AG20443 (cell line): ENCODE results near the gene PPP1R14D.

Experiments used
- DNase-seq: peaks from one replicate; pipeline ENCODE4 v3.0.0; 2012; ENCODE audit warnings: low spot score, mixed read lengths

PPP1R14D gene

GRCh38 chr15:40828447-40829036 lies at the start of gene PPP1R14D:
TSS of gene PPP1R14D (minus strand) at chr15:40828708. CDS start at chr15:40828641, 67 bp downstream.
- DNase-seq = no peak

DNA sequence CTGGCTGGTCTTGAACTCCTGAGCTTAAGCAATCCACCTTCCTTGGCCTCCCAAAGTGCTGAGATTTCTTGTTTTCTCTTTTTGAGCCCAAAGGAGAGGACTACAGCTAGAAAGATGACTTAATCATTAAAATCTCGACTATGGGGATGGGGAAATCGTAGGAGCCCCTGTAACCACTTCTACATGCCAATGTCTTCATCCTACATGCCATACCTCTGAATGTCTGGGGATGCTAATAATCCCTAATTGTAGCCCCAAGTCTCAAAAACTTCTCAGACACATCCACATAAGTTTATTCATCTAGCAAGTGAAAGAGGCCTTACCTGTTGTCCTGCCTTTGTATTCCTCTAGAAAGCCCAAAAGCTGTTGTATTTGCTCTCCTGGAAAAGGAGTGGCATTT lies 49.2 kb upstream of the PPP1R14D start:
- peak; percentile 13 for DNase-seq

GRCh38 chr15:40875991-40876730 lies 47.7 kb upstream of the PPP1R14D start:
- no peak for DNase-seq

DNA sequence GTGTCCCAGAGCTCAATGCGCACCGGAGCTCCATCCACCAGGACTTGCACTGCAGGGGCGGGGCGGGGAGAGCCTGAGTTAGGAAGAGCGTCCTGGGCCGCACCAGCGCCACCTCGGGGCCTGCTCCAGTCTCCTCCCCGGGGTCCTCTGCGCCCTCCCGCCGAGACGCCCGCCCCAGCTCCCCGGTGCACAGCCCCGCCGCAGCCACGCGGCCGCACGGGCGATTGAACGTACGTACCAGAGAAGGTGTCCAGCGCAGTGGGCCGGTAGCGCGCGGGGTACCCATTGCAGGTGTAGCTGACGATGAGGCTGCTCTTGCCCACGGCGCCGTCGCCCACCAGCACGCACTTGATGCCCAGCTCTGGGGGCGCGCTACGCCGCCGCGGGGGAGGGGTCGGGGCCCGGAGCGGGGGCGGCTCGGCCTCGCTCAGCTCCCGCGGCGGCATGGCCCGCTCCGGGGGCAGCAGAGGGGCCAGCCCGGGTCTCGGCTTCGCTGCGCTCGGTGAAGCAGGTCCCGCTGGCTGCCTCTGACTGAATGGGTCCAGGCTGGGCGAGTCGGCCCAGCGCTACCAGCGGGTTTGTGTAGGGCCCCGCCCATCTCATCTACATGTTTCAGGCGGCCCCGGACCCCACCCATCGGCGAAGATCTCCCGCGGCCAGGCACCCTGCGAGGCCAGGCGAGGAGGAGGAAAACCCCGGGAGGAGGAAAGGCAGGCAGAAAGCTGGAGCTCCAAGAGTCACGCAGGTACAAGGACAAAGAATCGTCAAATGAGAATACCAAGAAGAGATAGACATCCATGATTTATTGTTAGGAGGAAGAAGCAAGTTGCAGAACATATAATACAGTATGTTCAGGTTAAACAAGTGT lies 45.4 kb upstream of the PPP1R14D start, which contains the start of gene RHOV:
Gene RHOV, minus strand, starts transcription at position 541 of the 868 bp plus-strand sequence. Its CDS starts 95 bp downstream, at position 446.
- DNase-seq = peak; percentile 69

GRCh38 chr15:40872791-40873693 lies 44.5 kb upstream of the PPP1R14D start:
- DNase-seq = no peak

- DNase-seq = no peak
These were observed 43.5 kb upstream of the PPP1R14D start for GRCh38 chr15:40871749-40872617.

GRCh38 chr15:40870716-40871115 lies 42.2 kb upstream of the PPP1R14D start:
- no peak for DNase-seq

- DNase-seq = no peak
These were observed 41.2 kb upstream of the PPP1R14D start for GRCh38 chr15:40869686-40870085.

GRCh38 chr15:40867199-40867598 lies 38.7 kb upstream of the PPP1R14D start:
- DNase-seq = no peak

- no peak for DNase-seq
These were observed 35.3 kb upstream of the PPP1R14D start for GRCh38 chr15:40863660-40864270.

- DNase-seq = peak; percentile 5
These were observed 32.6 kb upstream of the PPP1R14D start for GRCh38 chr15:40861147-40861546.

DNA sequence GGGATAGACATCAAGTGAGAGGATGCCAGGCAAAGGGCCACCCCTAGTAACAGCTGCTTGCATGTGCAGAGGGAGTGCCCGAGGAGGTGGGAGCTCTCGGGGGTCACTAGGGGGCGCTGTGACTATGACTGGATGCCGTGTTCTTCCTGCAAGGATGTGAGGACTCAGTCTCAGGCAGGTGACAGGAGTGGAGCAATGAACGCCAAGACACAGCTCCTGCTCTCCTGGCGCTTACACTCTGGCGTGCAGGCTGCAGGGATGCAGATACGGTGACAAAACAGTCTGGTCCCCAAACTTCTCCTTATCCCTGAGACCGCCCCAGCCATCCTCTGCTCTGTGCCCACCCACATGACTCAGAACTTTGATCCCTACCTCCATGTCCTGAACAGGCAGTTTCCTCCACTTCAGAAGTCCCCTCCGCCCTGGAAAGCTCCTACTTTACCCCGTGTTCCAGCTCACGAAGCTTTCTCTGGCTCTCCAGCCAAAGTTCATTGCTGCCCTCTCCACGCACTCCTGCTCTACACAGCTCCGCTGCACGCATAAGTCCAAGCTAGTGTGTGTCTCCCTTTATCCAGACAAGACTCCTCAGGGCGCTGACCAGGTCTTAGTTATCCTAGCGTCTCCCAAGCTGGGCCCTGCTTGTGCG lies 30.8 kb upstream of the PPP1R14D start:
- DNase-seq = peak; percentile 86

DNA sequence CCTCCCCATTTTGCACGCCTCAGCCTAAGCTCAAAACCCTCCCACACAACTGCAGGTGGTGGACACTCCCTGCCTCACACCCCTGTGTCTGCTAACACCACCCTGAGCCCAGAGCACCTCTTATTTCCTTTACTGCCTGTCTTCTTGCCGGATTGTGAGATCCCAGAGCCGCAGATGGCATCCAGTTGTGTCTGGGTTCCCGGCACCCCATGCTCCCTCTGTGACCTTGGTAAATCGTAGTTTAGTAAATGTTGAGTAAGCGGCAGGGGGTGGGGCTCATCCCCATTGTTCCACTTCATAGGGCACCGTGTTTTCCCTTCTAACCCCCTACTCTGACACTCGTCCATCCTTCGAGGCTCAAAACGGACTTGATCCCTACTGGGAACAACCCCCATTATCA lies 30.2 kb upstream of the PPP1R14D start:
- DNase-seq = peak; percentile 8

DNA sequence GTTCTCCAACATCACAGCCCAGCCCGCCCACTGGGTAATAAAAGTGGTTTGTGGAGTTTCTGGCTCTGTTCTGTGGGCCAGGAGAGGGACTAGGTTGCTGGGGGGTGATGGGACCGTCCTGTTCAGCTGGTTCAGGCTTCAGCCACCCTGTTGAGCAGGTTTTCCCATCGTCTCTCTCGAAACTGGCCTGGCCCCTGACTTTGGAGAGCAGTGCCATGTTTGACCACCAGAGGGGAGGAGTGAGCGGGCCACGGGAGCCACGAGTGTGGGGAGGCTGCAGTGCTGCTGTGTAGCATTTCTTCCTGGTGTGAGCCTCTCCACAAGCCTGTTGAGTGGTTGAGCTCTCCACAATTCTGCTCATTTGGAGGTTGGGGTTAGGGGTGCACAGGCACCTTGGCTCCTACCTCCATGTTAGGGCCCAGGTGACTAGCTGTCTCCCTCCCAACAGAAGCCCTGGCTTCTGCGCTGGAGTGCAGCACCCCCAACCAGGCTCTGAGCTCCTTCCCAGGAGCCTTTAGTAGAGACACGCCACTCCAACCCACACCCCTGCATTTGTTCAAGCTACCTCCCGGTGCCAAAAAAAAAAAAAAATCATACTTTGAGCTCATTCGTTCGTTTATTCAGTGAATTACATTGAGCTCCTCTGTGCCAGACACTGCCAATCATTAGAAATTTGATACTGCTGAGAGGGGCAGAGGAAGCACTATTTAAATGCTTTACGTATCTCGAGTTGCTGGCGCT lies 29.3 kb upstream of the PPP1R14D start:
- DNase-seq = peak; percentile 94

GRCh38 chr15:40856746-40857145 lies 28.2 kb upstream of the PPP1R14D start:
- peak; percentile 5 for DNase-seq

- peak; percentile 7 for DNase-seq
These were observed 27.3 kb upstream of the PPP1R14D start for GRCh38 chr15:40855706-40856234.

- peak; percentile 7 for DNase-seq
These were observed 25.7 kb upstream of the PPP1R14D start for GRCh38 chr15:40854161-40854560.

GRCh38 chr15:40853241-40853890 lies 24.9 kb upstream of the PPP1R14D start:
- DNase-seq = no peak
